Panc1 (cell line): Measurements from ENCODE around the gene SPATA16. TPM values are rescaled to one million over a fixed set of nuclear protein-coding genes. Genes with fewer than 3 reads are reported as not detected.

ENCODE experiments used
- ATAC-seq: fragments of 200-7000 bp; cut with Tn5 transposase; 2 replicates; pipeline ENCODE4 v1.9.1; 2020; ENCODE audit warnings: mild to moderate bottlenecking, moderate library complexity
- BruUV-seq: library from RNA; stranded (reverse); fragments of 400-500 nt; replicated peaks from 2 replicates; lab custom pipeline; 2021; lab: Mats Ljungman, UMichigan
- CTCF ChIA-PET: fragments of 300-600 bp; sonication (Branson Sonifier 250); formaldehyde crosslinking; loops from one replicate; lab custom pipeline; 2022; ENCODE audit warnings: antibody characterized with exemption; lab: Charles Lee
- POLR2A ChIA-PET: fragments of 300-600 bp; sonication (Branson Sonifier 250); formaldehyde crosslinking; loops from one replicate; lab custom pipeline; 2022; ENCODE audit warnings: antibody characterized with exemption; lab: Charles Lee
- DNase-seq: peaks from one replicate; pipeline ENCODE4 v3.0.0-alpha.2; 2010; ENCODE audit warnings: low read depth, low spot score
- H3K27ac ChIP-seq: 2 replicates; pipeline ENCODE4 v1.5.1; 2011; ENCODE audit warnings: mild to moderate bottlenecking, low read length, inconsistent platforms
- H3K27me3 ChIP-seq: fragments of 200-500 bp; sonication (Bioruptor generic); 2 replicates; pipeline ENCODE4 v1.6.0; 2014; ENCODE audit warnings: low read length, inconsistent platforms; ENCODE audit not compliant: control insufficient read depth, insufficient read depth
- H3K36me3 ChIP-seq: fragments of 200-500 bp; sonication (Bioruptor generic); 2 replicates; pipeline ENCODE4 v1.5.1; 2014; ENCODE audit warnings: inconsistent platforms, mild to moderate bottlenecking, low read length, moderate library complexity; ENCODE audit not compliant: control insufficient read depth, insufficient read depth
- H3K4me1 ChIP-seq: 2 replicates; pipeline ENCODE4 v1.5.1; 2011; ENCODE audit warnings: inconsistent platforms, mild to moderate bottlenecking, low read length, moderate library complexity; ENCODE audit not compliant: control insufficient read depth, insufficient read depth
- H3K4me3 ChIP-seq, 2 experiments: 2 replicates each; pipeline ENCODE4 v1.5.1; 2011 to 2012; ENCODE audit warnings: low read depth in 2 of 2, low read length in 2 of 2, mild to moderate bottlenecking in 2 of 2, inconsistent platforms in 1 of 2, moderate library complexity in 1 of 2
- H3K9me3 ChIP-seq: fragments of 200-500 bp; sonication (Bioruptor generic); 2 replicates; pipeline ENCODE4 v1.5.1; 2014; ENCODE audit warnings: low read depth, mild to moderate bottlenecking, inconsistent platforms, low read length, moderate library complexity; ENCODE audit not compliant: control insufficient read depth, insufficient read depth
- POLR2AphosphoS5 ChIP-seq: IDR thresholded peaks from 2 replicates; pipeline ENCODE4 v1.6.1; 2012; ENCODE audit warnings: mild to moderate bottlenecking, low read depth, low read length, moderate library complexity
- SIN3A ChIP-seq: IDR thresholded peaks from 2 replicates; pipeline ENCODE4 v1.6.1; 2012; ENCODE audit warnings: low read depth, mild to moderate bottlenecking, low read length, moderate library complexity, borderline replicate concordance; ENCODE audit not compliant: insufficient read depth
- TCF7L2 ChIP-seq: IDR thresholded peaks from 2 replicates; pipeline ENCODE4 v1.6.1; 2011; ENCODE audit warnings: mild to moderate bottlenecking, low read depth, low read length, inconsistent platforms
- in situ Hi-C: cut with HindIII; loops from 2 replicates; pipeline ENCODE4 v1.10.0; 2016; ENCODE audit warnings: low sequenced_read_pairs, low pct_unique_long_range_greater_than_20kb
- intact Hi-C: fragments of 100-400 bp; cut with micrococcal nuclease; formaldehyde crosslinking; loops from one replicate; pipeline ENCODE4 v1.10.0; 2022; ENCODE audit not compliant: unreplicated experiment
- total RNA-seq: library from RNA; stranded (reverse); gene quantifications from one replicate; pipeline ENCODE4 v1.2.1, GENCODE V29; 2021; ENCODE audit not compliant: unreplicated experiment
- TF ChIP-seq, protein P1 (sequence below), 2 experiments: IDR thresholded peaks; 2 replicates each; pipeline ENCODE4 v1.6.1; 2011 to 2012; ENCODE audit warnings: low read depth in 2 of 2, control low read depth in 1 of 2, low read length in 1 of 2, mild to moderate bottlenecking in 1 of 2, moderate library complexity in 1 of 2; ENCODE audit not compliant: insufficient read depth in 1 of 2
- TF ChIP-seq, protein P2 (sequence below): fragments of 450-650 bp; IDR thresholded peaks from 2 replicates; pipeline ENCODE4 v1.5.1; 2017; ENCODE audit warnings: mild to moderate bottlenecking

The SPATA16 gene
- total RNA-seq, 1 experiment from 2014 or later, result not detected

DNA sequence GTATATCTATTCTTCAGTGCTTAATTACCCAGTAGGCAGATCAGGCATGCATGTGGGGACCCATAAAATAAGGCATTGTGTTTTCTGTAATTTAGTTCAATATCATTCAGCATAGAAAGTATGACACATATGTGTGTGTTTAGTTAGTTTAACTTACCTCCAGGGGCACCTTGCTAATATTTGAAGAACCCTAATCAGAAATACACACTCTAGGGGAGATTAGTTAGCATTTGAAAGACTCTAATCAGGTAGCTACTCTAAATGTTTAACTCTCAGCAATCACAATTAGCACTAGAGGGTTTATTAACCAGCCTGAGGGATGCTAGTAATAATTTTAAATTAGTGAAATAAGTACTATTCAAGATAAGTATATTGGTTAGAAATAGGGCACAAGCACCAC, 286.0 kb downstream of the SPATA16 start:
- no peak for DNase-seq
- no peak overlapping the region for H3K4me3 ChIP-seq
- peaks cover 12% of the 10 kb centered on the region for H3K27me3 ChIP-seq
- ATAC-seq, result no peak
- no peaks in the 10 kb centered on the region for H3K9me3 ChIP-seq
- ChIA-PET CTCF (no interaction called here), POLR2A (no interaction called here)
- TF ChIP-seq POLR2AphosphoS5 (no peak), SIN3A (no peak), TCF7L2 (no peak)
- TF ChIP-seq, protein P1, sequence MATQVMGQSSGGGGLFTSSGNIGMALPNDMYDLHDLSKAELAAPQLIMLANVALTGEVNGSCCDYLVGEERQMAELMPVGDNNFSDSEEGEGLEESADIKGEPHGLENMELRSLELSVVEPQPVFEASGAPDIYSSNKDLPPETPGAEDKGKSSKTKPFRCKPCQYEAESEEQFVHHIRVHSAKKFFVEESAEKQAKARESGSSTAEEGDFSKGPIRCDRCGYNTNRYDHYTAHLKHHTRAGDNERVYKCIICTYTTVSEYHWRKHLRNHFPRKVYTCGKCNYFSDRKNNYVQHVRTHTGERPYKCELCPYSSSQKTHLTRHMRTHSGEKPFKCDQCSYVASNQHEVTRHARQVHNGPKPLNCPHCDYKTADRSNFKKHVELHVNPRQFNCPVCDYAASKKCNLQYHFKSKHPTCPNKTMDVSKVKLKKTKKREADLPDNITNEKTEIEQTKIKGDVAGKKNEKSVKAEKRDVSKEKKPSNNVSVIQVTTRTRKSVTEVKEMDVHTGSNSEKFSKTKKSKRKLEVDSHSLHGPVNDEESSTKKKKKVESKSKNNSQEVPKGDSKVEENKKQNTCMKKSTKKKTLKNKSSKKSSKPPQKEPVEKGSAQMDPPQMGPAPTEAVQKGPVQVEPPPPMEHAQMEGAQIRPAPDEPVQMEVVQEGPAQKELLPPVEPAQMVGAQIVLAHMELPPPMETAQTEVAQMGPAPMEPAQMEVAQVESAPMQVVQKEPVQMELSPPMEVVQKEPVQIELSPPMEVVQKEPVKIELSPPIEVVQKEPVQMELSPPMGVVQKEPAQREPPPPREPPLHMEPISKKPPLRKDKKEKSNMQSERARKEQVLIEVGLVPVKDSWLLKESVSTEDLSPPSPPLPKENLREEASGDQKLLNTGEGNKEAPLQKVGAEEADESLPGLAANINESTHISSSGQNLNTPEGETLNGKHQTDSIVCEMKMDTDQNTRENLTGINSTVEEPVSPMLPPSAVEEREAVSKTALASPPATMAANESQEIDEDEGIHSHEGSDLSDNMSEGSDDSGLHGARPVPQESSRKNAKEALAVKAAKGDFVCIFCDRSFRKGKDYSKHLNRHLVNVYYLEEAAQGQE (IDR thresholded peaks at IDR 0.05; ENCODE audit: insufficient read depth in 1 of 2, low read depth in 2 of 2, low read length in 1 of 2), result no peak
- TF ChIP-seq, protein P2, sequence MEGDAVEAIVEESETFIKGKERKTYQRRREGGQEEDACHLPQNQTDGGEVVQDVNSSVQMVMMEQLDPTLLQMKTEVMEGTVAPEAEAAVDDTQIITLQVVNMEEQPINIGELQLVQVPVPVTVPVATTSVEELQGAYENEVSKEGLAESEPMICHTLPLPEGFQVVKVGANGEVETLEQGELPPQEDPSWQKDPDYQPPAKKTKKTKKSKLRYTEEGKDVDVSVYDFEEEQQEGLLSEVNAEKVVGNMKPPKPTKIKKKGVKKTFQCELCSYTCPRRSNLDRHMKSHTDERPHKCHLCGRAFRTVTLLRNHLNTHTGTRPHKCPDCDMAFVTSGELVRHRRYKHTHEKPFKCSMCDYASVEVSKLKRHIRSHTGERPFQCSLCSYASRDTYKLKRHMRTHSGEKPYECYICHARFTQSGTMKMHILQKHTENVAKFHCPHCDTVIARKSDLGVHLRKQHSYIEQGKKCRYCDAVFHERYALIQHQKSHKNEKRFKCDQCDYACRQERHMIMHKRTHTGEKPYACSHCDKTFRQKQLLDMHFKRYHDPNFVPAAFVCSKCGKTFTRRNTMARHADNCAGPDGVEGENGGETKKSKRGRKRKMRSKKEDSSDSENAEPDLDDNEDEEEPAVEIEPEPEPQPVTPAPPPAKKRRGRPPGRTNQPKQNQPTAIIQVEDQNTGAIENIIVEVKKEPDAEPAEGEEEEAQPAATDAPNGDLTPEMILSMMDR, result no peak
- no peak overlapping the region for H3K27ac ChIP-seq
- no peaks in the 10 kb centered on the region for H3K36me3 ChIP-seq
- no peaks in the 10 kb centered on the region for H3K4me1 ChIP-seq
- in situ Hi-C loops, result no loop called here
- intact Hi-C loops, result no loop called here
- no TSS peak for BruUV-seq

DNA sequence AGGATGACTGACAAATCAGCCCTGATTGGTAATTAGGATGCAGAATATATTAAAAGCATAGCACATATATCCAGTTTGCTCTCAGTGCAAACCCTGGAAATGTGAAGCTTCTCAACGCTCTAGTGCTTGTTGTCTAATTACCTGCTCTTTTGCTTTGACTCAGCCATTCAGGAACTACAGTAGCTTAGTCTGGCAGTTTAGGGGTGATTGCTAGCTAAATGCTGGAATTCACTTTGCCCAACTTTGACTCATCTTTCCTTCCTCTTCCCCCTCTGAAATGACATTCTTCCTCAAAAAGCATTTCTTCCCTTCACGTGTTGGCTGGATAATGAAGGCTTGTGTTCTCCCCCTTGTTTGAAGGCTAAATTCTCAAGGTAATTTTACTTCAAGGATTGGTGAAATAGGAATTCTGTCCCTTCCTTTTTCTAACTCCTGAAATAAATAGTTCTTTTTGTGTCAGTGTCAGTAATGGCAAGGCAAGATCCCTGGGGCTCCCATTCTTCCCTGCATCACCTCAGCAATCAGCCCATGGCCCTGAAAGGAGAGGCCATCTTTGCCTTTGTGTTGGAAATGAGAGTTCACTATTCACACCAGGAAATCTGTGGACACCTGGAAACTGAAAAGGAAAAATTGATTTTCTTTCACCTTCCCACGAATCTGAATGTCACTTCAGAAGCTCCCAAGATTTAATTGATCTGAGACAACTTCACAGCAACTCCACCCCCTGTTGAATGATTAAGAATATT, 286.9 kb downstream of the SPATA16 start:
- H3K27me3 ChIP-seq, result peaks cover 12% of the 10 kb centered on the region
- H3K27ac ChIP-seq, result no peak overlapping the region
- no peak for TF ChIP-seq SIN3A
- no peak for TF ChIP-seq POLR2AphosphoS5
- TF ChIP-seq TCF7L2, result no peak
- TF ChIP-seq, protein P2, result no peak
- TF ChIP-seq, protein P1 (IDR thresholded peaks at IDR 0.05; ENCODE audit: insufficient read depth in 1 of 2, low read depth in 2 of 2, low read length in 1 of 2), result no peak
- POLR2A ChIA-PET, result no interaction called here
- H3K9me3 ChIP-seq, result no peaks in the 10 kb centered on the region
- H3K36me3 ChIP-seq, result no peaks in the 10 kb centered on the region
- no TSS peak for BruUV-seq
- DNase-seq (no peak), ATAC-seq (no peak)
- in situ Hi-C loops, result no loop called here
- H3K4me3 ChIP-seq, result no peak overlapping the region
- CTCF ChIA-PET, result no interaction called here
- intact Hi-C loops, result no loop called here
- H3K4me1 ChIP-seq, result no peaks in the 10 kb centered on the region
